Measurements from ENCODE around the gene NFIC.

- TF ChIP-seq, protein P1, sequence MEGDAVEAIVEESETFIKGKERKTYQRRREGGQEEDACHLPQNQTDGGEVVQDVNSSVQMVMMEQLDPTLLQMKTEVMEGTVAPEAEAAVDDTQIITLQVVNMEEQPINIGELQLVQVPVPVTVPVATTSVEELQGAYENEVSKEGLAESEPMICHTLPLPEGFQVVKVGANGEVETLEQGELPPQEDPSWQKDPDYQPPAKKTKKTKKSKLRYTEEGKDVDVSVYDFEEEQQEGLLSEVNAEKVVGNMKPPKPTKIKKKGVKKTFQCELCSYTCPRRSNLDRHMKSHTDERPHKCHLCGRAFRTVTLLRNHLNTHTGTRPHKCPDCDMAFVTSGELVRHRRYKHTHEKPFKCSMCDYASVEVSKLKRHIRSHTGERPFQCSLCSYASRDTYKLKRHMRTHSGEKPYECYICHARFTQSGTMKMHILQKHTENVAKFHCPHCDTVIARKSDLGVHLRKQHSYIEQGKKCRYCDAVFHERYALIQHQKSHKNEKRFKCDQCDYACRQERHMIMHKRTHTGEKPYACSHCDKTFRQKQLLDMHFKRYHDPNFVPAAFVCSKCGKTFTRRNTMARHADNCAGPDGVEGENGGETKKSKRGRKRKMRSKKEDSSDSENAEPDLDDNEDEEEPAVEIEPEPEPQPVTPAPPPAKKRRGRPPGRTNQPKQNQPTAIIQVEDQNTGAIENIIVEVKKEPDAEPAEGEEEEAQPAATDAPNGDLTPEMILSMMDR (conservative IDR thresholded peaks at IDR 0.05; ENCODE audit: low read length): no peak
- no peak for TF ChIP-seq EZH2phosphoT487 (IDR thresholded peaks at IDR 0.05; ENCODE audit: borderline replicate concordance, low read depth, low read length)
Observed at GRCh38 chr19:3375221-3376090, 9.1 kb downstream of the NFIC start.
